Ascending aorta (tissue), 2 donors: ENCODE data around the gene VDR. TPM values are rescaled to one million over a fixed set of nuclear protein-coding genes. Genes with fewer than 3 reads are reported as not detected.

Source experiments
- DNase-seq, 2 donors: peaks; one replicate each; pipeline ENCODE4 v3.0.0-alpha.2; 2019; ENCODE audit warnings: low spot score in 2 of 2
- H3K27ac ChIP-seq, 2 donors: fragments of 200-600 bp; sonication (generic); one replicate each; pipeline ENCODE4 v1.5.1; 2016 to 2017; ENCODE audit warnings: mild to moderate bottlenecking in 1 of 2
- H3K27me3 ChIP-seq: fragments of 200-600 bp; sonication (generic); one replicate; pipeline ENCODE4 v1.5.1; 2017
- H3K36me3 ChIP-seq, 2 donors: fragments of 200-600 bp; sonication (generic); one replicate each; pipeline ENCODE4 v1.5.1; 2016
- H3K4me1 ChIP-seq, 2 donors: fragments of 200-600 bp; sonication (generic); one replicate each; pipeline ENCODE4 v1.5.1; 2016 to 2017; ENCODE audit warnings: mild to moderate bottlenecking in 1 of 2
- H3K4me3 ChIP-seq, 2 donors: fragments of 200-600 bp; sonication (generic); one replicate each; pipeline ENCODE4 v1.5.1; 2016 to 2017; ENCODE audit warnings: mild to moderate bottlenecking in 1 of 2
- H3K9me3 ChIP-seq, 2 donors: fragments of 200-600 bp; sonication (generic); one replicate each; pipeline ENCODE4 v1.5.1; 2016
- CTCF ChIP-seq, 3 experiments: fragments of 200-600 bp in 2 of 3; fragments of 450-650 bp in 1 of 3; sonication (generic) in 2 of 3; IDR thresholded peaks; one replicate each; pipeline ENCODE4 v1.5.1; 2016 to 2019; ENCODE audit warnings: antibody characterized with exemption in 3 of 3, mild to moderate bottlenecking in 1 of 3, moderate library complexity in 1 of 3
- intact Hi-C: fragments of 100-400 bp; cut with DNase I; formaldehyde crosslinking; loops from one replicate; pipeline ENCODE4 v1.15.1; 2023
- total RNA-seq: library from RNA; depleted of rRNA; stranded (reverse); fragments of >200 nt; gene quantifications from one replicate; pipeline ENCODE4 v1.1.0, GENCODE V29; 2016

The VDR gene
- total RNA-seq, result 13.1 TPM

GRCh38 chr12:47904713-47905709, at the start of gene VDR:
Gene VDR (minus strand): TSS chr12:47904994. CDS start chr12:47879113, 25,881 bp downstream.
- H3K4me3 ChIP-seq, result peak within 1 kb of the TSS; percentile 61 to 78
- intact Hi-C loops, result loop anchor here (2.0 to 10.0 kb wide), 4 partner anchors 58 to 812 kb away; partner anchors contain the start of genes CCNT1, RPAP3, SENP1 and TMEM106C
- no peaks in the 10 kb centered on the region for H3K36me3 ChIP-seq
- DNase-seq, result peak; percentile 59 to 89
- H3K27me3 ChIP-seq, result no peaks in the 10 kb centered on the region
- peak; percentile 10 to 52 (median 30) for TF ChIP-seq CTCF (IDR thresholded peaks at IDR 0.05)
- no peaks in the 10 kb centered on the region for H3K9me3 ChIP-seq
- peaks cover 0 to 21% of the 10 kb centered on the region in 2 donors for H3K4me1 ChIP-seq
- peak within 1 kb of the TSS; percentile 47 to 65 for H3K27ac ChIP-seq

GRCh38 chr12:47954058-47954457, 49.3 kb upstream of the VDR start:
- H3K9me3 ChIP-seq, result no peaks in the 10 kb centered on the region
- no peak for DNase-seq
- no peaks in the 10 kb centered on the region for H3K4me1 ChIP-seq
- H3K27me3 ChIP-seq, result no peaks in the 10 kb centered on the region
- H3K4me3 ChIP-seq, result no peak overlapping the region
- intact Hi-C loops, result no loop called here
- TF ChIP-seq CTCF (IDR thresholded peaks at IDR 0.05), result no peak
- no peaks in the 10 kb centered on the region for H3K36me3 ChIP-seq
- no peak overlapping the region for H3K27ac ChIP-seq

GRCh38 chr12:47950856-47951468, 46.2 kb upstream of the VDR start:
- H3K36me3 ChIP-seq, result no peaks in the 10 kb centered on the region
- intact Hi-C loops, result no loop called here
- no peaks in the 10 kb centered on the region for H3K4me1 ChIP-seq
- H3K27ac ChIP-seq, result no peak overlapping the region
- no peak overlapping the region for H3K4me3 ChIP-seq
- TF ChIP-seq CTCF (IDR thresholded peaks at IDR 0.05), result no peak
- H3K9me3 ChIP-seq, result no peaks in the 10 kb centered on the region
- H3K27me3 ChIP-seq, result no peaks in the 10 kb centered on the region
- no peak for DNase-seq

GRCh38 chr12:47949441-47950341, 44.9 kb upstream of the VDR start:
- no peaks in the 10 kb centered on the region for H3K9me3 ChIP-seq
- H3K27me3 ChIP-seq, result no peaks in the 10 kb centered on the region
- peak; percentile 69 to 80 (median 71) for TF ChIP-seq CTCF (IDR thresholded peaks at IDR 0.05)
- H3K36me3 ChIP-seq, result no peaks in the 10 kb centered on the region
- H3K4me3 ChIP-seq, result no peak overlapping the region
- intact Hi-C loops, result loop anchor here (5.0 kb wide), 2 partner anchors 77 to 232 kb away; no protein-coding TSS in a partner anchor
- H3K4me1 ChIP-seq, result no peaks in the 10 kb centered on the region
- peak in 1 of 2 donors; percentile 83 for DNase-seq
- H3K27ac ChIP-seq, result no peak overlapping the region

- H3K9me3 ChIP-seq, result no peaks in the 10 kb centered on the region
- peaks cover 0 to under 1% of the 10 kb centered on the region in 2 donors for H3K4me1 ChIP-seq
- no peaks in the 10 kb centered on the region for H3K36me3 ChIP-seq
- no peaks in the 10 kb centered on the region for H3K27me3 ChIP-seq
- intact Hi-C loops, result loop anchor here (5.0 kb wide), 2 partner anchors 75 to 230 kb away; no protein-coding TSS in a partner anchor
- no peak for TF ChIP-seq CTCF (IDR thresholded peaks at IDR 0.05)
- DNase-seq, result peak in 1 of 2 donors; percentile 53
- H3K4me3 ChIP-seq, result no peak overlapping the region
- H3K27ac ChIP-seq, result no peak overlapping the region
Observed at GRCh38 chr12:47947341-47947740, 42.5 kb upstream of the VDR start.
